ENCODE data around the gene NEK2.
A peak's percentile ranks its signal among the peaks of the same experiment; 100 is the strongest.
"Not testable (repeated sequence)": the region's sequence is repeated elsewhere in the genome, so short reads cannot be mapped to it uniquely, and the experiment has no call there.

NEK2 gene

DNA sequence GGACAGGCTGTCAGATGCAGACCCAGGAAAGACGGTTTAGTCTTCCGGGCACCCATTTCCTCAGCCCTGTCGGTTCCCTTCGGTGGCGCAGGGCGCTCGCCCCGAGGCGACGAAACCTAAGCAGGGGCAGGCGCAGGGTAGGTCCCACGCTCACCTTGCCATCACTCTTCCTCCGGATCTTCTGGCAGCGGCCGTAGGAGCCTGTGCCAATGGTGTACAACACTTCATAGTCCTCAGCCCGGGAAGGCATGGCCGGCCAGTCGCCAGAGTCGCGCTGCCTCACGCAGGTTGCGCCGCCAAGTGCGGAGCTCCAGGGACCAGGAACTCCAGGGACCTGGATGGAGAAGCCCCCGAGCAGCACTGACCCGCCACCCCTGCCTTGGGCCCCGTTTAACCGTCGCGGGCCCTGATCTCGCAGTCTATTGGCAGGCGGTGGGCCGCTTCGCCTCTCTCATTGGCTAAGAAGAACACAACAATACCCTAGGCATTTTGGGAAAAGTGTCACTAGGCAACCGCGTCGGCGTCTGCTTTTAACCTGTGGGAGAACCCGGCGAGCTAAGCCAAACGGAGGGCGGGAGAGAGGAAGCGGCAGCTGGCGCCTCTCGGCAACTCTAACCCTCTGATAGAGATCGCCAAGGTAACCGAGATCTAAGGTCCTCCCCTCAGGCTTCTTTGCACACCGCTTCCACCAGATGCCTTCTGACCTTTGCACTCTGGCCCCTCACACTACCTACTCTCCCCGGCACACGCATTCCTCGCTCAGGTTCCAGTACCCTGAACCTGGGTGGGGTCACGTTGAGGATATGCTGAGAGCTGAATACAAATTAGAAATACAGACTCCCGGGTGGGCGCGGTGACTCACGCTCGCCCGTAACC is at the start of gene NEK2:
NEK2 (minus strand) TSS at position 392 of the 876 bp plus-strand sequence; CDS start at position 250, 142 bp downstream.
- DNase-seq (ENCODE audit: low read depth in 2 of 2), result peak; percentile 75 to 80

DNA sequence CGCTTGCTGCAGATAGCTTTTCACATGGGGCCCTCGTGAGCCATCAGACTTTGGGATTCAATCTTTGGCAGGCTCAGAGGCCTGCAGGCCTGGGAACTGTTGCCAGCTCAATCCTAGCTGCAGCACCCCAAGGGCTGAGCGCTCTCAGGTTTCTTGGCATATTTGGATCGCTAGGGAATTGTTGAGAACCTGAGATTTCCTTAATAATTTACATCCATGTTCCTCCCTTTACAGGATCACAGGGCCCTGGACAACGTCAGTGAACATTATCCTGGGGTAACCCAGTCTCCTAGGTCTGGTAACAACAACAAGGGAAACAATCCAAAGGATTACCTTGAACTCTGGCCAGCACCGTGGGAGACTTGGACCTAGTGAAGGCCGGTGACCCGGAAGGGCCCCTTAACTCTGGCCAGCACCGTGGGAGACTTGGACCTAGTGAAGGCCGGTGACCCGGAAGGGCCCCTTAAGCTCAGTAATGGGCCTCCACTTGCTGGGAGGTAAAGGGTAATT is 49.3 kb upstream of the NEK2 start:
- no peak for DNase-seq (ENCODE audit: low read depth in 2 of 2)

DNA sequence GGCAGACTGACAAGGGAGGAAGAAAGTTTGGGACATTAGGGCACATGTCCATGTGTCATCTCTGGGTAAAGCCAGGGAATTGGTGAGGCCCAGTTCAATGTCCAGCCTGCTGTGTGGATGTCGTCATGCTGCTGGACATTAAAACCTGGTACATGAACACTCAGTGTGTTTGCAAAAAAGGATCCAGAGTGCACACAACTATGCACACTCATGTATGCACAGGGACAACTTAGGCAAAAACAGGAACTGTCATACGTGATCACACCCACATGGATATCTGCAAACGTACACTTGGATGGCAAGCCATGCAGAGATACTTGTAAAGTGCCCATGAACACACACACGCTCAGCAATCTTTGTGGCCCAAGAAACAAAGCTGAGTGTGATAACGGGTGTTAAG is 47.9 kb upstream of the NEK2 start:
- DNase-seq (ENCODE audit: low read depth in 2 of 2), result no peak

DNA sequence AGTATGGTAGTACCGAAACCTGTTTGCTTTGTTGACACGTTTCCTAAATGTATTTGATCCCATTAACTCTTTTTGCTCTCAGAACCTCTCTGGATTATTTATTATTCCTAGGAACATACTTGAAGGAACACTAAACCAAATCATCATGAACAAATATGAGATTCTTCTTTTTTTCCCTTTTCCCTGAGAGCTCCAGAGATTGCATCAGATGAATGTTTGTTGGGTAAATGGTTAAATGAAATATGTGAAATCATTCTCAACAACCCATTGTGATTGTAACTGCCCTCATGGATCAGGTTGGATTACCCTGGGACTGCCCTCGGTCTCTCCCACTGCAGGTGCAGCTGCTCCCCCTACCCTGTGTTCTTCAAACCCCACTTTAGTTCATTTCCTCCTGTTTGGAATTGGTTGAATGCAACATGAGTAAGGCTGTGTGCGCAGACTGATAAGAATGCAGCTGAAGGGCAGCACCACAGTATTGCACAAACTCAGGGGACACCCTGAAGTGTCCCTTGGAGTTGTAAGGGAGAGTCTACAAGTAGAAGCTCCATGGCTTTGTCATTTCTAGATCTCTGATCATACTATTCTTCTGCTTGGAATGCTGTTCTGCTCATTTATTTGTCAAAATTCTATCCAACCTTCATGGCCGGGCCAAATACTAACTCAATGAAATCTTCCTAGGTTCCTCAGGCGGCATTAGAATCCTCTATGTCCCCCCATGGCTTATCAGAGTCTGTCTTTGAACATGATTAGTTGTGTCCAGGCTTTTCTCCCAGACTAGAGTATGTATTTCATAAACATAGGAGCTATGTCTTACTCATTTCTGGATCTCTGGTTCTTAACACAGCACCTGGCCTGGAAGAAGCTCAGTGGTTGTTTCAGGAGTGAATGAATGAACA is 47.1 kb upstream of the NEK2 start:
- no peak for DNase-seq (ENCODE audit: low read depth in 2 of 2)

DNA sequence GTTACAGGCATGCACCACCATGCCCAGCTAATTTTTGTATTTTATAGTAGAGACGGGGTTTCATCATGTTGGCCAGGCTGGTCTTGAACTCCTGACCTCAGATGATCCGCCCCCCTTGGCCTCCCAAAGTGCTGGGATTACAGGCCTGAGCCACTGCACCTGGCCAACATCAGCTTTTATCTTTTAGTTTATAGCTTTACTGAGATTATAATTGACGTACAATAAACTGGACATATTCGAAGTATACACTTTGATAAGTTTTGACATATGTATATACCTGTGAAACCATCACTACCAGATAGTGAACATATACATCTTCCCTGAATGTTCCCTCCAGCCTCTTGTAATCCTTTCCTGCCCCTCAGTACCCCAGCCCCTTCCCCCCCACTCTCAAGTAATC is 41.1 kb upstream of the NEK2 start:
- DNase-seq (ENCODE audit: low read depth in 2 of 2), result not testable (repeated sequence)

DNA sequence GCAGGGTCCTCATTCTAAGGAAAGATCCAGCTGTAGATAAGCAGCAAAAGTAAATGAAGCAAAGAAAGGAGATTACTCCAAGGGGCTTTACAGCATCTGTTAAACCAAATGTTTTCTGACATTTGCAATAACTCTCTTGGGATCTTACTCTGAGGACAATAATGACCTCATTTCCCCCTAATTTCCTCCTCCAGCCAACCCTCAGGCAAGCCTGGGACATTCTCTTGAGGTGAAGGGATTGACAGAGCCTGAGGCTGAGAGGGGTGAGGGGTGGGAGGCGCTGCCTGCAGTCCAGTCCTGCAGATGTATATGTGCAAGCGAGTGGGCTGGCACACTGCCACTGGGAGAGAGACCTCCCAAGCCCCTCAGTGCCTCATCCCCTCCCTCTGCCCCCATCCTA is 40.5 kb upstream of the NEK2 start:
- no peak for DNase-seq (ENCODE audit: low read depth in 2 of 2)

DNA sequence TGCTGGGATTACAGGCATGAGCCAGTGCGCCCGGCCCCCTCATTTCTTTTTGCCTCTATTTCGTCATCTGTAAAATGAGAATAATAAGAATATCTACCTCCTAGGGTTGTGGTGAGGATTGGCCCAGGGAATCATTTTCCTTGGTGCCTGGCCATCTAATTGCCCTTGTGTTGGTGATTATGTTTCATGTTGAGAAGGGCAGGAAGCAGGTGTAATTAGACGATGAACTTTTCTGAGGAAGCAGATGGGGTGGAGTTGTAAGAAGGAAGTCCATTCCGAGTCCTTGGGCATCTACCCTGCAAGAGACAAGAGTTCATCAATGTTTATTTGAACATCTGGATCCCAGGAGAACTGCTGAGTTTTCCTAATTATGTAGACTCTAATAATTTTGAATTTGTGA is 38.7 kb upstream of the NEK2 start:
- no peak for DNase-seq (ENCODE audit: low read depth in 2 of 2)

DNA sequence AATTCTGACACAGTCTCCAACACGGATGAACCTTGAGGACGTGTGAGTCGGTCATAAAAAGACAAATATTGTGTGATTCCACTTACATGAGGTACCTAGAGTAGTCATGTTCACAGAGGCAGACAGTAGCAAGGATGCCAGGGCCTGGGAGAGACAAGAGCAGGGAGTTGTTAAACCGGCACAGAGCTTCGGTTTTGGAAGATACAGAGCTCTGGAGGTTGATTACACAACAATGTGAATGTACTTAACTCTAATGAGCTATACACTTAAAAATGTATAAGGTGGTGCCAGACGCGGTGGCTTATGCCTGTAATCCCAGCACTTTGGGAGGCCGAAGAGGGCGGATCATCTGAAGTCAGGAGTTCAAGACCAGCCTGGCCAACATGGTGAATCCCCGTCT is 37.8 kb upstream of the NEK2 start:
- no peak for DNase-seq (ENCODE audit: low read depth in 2 of 2)

DNA sequence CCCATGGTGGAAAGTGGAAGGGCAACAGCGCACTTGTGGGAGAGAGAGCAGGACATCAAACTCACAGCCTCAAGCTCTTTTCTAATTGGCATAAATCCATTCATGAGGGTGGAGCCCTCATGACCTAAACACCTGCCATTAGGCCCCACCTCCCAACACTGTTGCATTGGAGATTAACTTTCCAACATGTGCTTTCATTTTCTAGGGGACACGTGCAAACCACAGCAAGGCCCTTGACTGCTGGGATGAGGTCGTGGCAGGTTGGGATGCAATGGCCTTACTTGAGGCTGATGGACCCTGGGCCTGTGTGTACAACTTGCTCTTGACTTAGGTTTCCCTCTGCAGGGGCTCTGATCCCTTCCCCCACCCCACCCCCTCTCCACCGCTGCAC is 35.9 kb upstream of the NEK2 start:
- DNase-seq (ENCODE audit: low read depth in 2 of 2), result no peak

DNA sequence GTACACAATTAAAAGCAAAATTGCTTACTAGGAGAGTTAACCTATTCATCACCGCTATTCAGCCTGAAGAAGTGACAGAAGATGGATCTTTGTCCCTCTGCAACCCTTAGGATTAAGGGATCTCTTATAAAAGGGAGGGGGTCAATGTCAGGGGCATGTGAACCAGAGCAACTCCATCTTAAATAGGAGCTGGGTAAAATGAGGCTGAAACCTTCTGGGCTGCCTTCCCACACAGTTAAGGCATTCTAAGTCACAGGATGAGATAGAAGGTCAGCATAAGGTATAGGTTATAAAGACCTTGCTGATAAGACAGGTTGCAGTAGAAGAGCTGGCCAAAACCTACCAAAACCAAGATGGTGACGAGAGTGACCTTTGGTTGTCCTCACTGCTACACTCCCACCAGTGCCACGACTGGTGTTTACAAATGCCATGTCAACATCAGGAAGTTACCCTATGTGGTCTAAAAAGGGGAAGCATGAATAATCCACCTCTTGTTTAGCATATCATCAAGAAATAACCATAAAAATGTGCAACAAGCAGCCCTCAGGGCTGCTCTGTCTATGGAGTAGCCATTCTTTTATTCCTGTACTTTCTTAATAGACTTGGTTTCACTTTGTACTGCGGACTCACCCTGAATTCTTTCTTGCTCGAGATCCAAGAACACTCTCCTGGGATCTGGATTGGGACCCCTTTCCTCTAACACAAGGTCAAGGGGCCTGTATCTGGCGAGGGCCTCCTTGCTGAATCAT is 35.3 kb upstream of the NEK2 start:
- no peak for DNase-seq (ENCODE audit: low read depth in 2 of 2)

DNA sequence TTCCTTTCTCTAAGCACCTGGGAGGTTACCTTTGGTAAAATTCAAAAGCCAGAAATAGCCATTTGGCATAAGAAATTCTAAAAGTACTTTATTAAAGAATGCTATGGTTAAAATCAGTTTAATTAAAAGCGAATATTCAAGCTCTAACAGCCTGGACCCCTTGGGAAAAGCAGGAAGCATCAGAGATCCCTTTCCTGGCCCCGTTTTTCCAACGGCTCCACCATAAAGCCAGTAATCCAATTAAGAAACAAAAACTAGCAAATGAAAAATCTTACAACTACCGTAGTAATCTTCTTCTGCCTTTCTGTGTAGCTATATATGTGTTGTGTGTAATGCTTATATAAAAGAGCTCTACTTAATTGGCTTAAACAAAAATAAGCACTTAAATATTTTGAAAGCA is 33.5 kb upstream of the NEK2 start:
- DNase-seq (ENCODE audit: low read depth in 2 of 2), result no peak

DNA sequence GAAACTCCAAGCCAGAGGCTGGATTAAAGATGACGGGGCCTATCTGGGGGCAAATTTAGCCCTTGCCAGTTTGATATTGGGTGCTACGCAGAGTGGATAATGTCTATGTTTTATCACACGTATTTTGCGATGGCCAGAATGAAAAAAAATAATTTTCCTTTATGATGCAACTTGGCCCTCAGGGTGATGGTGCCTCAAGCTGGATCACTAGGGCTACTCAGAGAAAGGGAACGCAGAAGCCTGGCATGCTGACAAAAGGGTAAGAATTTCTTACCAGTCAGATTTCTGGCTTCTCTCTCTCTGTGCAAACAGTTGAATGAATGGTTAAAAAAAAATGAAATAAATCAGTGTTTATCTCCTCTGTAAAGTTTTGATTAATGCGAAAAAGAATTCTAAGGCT is 32.6 kb upstream of the NEK2 start:
- no peak for DNase-seq (ENCODE audit: low read depth in 2 of 2)

DNA sequence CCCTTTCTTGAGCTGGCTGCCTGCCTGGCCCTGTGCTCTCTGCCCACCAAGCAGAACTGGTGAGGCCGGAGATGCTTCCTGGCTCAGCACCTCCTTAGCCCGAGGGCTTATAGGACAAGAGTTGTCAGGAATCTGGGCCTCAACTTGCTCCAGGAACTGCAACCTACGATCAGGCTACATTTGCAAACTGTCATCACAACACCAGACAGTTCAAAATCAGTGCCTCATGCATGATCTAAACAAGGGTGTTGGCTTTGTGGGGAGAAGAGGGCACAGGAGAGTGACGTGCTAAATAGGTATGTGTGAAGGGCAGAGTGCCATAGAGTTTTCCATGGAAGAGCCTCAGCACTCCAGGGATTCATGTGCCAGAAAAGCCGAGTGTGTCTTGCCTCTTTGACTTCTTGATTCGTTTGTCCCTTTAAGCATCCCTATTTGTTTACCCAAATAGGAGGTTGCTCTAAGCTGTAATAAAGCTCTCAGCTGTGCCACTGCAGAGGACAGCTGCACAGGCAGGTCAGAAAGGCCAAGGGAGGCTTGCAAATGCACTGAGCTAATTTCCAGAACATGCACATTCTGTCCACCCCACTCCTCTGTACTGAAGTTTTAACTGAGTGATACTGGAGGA is 30.2 kb upstream of the NEK2 start:
- DNase-seq (ENCODE audit: low read depth in 2 of 2), result no peak

DNA sequence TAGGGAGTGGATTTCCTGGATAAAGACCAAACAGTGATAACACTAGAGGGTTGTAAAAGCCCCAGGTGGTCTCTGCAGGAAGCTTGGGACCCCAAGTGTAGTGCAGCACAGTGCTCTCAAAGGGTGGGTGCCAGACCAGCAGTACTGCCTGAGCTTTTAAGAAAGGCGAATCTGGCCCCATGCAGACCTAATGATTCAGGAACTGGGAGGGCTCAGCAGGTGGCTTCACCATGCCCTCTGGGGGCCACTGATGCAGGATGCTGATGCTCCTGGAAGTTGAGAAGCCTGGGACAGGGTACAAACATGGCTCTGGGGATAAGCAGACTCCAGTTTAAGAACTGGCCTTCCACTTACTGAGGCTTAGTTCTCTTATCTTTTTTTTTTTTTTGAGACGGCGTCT is 29.1 kb upstream of the NEK2 start:
- DNase-seq (ENCODE audit: low read depth in 2 of 2), result no peak

DNA sequence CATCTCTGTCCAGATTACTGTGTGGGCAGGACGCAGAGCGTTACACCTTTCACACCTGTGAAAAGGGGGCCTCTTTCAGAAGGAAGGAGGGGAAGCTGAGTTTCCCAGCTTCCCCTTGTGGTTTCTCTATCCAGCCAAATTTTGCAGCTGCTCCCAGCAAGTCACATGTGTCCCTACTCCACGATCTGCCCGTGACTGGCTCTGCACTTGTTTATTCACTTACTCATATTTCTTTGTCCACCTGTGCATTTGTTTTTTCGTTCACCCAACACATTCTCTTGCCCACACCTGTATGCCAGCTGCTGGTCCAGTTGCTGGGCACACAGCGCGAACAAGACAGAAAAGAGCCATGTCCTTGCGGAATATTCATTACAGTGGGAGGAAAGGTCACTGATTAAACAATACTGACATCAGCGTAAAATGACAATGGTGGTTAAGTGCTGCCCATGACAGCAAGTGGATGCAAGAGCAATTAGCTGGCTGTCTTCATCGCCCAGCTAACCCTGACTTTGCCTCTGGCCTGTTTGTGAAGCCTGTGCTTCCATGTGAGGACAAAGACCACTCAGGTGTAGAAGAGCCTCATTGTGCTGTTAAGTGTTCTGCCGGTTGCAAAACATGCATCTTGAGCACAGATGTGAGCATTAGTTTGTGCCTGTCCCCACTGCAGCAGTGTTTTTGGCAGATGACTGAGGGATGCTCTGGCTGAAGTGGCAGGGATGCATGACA is 28.6 kb upstream of the NEK2 start:
- no peak for DNase-seq (ENCODE audit: low read depth in 2 of 2)

DNA sequence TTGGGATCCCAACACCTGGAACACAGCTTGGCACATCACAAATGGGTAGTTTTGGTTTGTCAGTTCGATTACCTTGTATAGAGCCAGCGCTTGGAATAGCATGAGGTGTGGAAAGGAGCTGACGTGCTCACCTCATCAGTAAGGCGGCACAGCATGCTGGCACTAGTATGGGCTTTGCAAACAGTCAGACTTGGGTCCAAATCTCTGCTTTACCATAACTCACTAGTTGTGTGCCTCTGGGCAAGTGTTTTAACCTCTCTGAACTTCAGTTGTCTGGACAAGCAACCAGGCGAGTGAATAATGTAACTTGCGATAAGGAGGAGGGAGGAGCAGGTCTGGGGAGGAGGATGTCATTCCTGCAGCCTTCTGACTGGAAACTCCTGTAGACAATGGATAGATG is 26.3 kb upstream of the NEK2 start:
- DNase-seq (ENCODE audit: low read depth in 2 of 2), result no peak

DNA sequence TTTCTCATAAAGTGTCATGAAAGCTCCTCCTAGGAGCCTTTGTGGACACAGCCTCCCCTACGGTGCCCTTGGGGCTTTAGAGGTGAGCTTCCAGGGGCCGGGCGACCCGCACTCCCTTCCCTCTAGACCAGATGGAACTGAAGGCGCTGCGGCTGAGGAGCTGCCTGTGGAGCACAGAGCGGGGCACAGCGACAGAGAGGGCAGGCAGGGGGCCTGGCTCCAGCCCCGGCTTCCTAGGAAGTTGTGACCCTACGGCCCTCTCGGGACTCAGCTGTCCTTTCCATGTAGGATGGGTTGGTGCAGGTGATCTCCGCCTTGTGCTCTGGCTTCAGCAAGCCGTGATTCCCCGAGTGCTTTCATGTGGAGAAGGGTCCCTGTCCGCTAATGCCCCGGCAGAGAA is 23.6 kb upstream of the NEK2 start:
- DNase-seq (ENCODE audit: low read depth in 2 of 2), result no peak

DNA sequence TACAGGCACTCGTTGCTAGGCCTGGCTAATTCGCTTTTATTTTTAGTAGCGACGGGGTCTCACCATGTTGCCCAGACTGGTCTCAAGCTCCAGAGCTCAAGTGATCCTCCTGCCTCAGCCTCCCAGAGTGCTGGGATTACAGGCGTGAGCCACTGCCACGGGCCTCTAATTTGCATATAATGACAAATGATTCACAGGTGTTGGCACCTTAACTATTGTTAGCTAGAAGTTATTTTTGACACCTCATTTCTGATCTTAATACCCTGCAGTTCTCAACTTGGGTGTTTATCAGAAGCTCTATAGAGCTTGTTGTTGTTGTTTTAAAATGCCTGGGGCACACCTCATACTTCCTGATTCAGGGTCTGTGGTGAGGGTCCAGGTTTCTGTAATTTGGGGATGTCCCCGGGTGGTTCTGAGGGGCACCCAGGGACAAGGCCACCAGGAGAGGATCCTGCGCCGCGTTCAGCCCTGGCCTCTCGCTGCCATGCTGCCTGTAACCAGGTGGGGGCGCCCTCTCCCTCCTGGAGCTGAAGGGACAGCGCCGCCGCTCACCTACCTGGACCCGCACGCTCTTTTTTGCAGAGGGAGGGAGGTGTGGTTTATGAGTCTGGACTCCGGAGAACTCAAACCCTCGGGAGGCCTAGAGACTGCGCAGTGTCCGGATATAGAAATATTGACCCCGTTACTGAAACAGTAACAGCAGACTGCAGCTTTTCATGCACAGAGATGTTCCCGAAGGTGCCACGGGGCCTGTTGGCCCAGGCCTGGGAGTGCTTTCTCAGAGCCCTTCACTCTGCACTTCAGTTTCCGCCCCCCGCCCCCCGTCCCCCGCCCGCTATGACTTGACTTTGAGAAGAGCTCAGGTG is 23.0 kb upstream of the NEK2 start:
- DNase-seq (ENCODE audit: low read depth in 2 of 2), result peak in 1 of 2 experiments; percentile 8

DNA sequence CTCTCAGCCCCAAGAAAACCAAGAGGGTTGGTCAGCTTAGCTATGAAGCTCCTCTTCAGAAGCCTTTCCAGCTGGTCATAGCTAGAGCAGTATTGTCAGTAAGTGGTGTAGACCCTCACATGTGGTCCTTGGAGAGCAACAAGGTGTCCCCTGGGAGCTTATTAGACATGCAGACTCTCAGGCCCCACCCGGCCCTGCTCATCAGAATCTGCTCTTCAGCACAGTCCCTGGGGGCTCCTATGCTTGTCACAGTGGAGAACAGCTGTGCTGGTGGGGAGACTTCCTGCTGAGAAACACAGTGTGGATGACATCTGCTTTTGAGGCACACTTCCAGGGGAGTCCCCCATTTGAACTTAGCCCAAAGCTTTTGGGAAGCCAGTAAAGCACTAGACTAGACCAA is 21.9 kb upstream of the NEK2 start:
- no peak for DNase-seq (ENCODE audit: low read depth in 2 of 2)

All from fibroblast of skin of left quadriceps (primary cell).